GM19438 (cell line): ENCODE data around the gene ZNF462.

ENCODE experiments used
- ATAC-seq: cut with Tn5 transposase; IDR thresholded peaks from one replicate; pipeline ENCODE4 v1.9.1; 2021; ENCODE audit warnings: low read depth; ENCODE audit not compliant: unreplicated experiment

ZNF462 gene

DNA sequence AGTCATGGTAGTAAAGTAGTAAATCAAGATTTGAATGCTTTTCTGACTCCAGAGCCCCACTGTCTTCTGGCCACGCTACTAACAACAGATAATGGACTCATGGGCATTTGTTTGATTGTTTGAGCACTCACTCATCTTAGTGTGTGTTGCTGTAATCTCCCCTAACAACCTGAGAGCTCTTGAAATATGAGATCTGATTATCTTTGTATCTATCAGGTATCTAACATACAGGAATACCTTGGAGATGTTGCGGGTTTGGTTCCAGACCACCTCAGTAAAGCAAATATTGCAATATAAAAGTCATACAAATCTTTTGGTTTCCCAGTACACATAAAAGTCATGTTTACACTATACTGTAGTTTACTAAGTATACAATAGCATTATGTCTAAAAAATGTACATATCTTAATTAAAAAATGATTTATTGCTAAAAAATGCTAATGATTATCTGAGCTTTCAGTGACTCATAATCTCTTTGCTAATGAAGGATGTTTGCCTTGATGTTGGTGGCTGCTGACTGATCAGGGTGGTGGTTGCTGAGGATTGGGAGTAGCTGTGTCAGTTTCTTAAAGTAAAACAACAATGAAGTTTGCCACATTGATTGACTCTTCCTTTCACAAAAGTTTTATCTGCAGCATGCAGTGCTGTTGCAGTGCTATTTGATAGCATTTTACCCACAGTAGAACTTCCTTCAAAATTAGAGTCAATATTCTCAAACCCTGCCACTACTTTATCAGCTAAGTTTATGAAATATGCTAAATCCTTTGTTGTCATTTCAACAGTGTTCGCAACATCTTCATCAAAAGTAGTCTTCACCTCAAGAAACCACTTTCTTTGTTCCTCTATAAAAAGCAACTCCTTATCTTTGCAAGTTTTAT lies 92.2 kb downstream of the ZNF462 start:
- no peak for ATAC-seq

DNA sequence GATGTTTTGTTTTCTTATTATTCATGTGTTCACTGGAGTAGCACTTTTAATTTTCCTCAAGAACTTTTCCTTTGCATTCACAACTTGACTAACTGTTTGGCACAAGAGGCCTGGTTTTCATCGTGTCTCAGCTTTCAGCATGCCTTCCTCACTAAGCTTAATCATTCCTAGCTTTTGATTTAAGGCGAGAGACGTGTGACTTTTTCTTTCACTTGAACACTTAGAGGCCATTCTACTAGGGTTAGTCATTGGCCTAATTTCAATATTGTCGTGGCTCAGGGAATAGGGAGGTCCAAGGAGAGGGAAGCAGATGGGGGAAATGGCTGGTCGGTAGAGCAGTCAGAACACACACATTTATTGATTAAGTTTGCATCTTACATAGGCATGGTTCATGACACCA lies 94.0 kb downstream of the ZNF462 start:
- no peak for ATAC-seq

DNA sequence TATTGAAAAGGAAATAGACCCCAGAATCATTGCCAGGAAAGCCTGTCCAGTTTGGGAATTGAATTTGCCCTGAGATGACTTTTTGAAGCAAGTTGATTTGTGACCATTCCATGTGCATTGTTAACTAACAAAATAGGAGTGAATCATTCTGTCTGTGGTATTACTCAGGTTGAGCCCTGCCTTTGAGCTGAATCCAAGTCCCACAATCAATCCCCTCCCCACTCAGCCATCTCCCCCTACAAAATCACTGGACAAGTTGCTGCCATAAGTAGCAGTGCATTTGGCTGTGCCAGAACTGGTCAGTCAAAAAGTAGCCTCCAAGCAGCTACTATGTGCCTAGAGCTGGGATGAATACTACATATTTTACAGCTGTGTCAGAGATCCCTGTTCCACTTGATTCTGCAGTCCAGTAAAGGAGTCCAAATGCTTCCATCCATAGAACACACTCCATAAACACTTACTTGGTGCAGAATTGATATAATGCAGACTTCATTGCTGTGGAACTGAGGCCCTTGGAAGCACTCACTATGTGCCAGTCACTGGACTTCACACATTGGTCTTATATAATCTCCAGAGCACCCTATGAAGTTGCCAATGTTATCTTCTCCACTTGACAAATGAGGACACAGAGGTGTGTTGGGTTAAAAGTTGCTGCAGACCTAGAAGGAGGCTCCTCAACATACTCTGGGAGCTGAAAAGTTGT lies 96.1 kb downstream of the ZNF462 start:
- no peak for ATAC-seq

DNA sequence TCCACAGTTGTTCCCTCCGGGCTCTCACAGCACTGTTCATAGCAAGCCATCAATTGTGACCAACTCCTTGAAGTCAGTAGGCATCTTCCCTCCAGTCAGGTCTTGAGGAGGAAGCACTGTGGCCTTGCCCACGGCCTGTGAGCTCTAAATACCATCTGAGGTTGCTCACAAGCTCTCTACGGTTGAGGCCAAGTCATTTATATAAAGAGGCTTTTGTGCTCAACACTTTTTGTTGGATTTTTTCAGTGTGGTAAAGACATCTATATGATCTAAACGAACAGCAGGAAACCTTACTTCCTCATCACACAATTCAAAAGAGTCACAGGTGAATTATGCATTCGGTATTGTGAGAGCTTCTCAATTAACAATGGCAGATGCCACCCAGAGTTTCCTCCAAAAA lies 97.3 kb downstream of the ZNF462 start:
- ATAC-seq, result no peak

DNA sequence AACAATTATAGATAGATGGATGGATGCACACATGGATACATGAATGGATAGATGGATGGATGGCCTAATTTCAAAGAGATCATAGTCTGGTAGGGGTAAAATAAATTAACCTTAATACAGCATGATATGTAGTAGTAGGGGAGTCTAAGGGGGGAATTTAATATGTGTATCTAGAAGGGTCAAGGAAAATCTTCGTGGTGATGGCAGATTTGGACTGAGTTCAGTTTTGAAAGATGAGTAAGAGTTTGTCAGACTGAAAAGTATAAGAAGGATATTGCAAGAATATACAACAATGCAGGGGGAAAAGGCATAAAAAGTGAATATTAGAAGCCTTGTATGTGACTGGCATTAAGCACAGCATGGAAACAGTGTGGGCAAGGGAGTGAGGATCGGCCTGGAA lies 98.7 kb downstream of the ZNF462 start:
- ATAC-seq, result no peak

DNA sequence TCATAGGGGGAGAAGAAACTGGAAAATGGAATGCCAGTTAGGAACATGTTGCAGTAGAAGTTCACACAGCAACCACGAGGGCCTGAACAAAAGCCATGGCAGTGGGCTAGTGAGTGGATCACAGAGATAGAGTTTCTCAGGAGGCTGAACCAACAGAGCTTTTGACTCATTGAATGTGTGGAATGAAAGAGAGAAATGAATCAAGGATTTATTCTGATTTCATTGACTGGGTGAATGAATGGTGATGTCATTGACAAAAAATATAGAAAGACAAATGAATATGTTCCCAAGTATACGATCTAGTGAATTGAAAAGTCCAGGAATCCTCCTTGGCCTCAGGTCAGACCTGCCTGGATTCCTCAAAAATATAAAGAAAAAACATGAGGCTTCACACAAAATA lies 99.2 kb downstream of the ZNF462 start:
- ATAC-seq, result no peak

DNA sequence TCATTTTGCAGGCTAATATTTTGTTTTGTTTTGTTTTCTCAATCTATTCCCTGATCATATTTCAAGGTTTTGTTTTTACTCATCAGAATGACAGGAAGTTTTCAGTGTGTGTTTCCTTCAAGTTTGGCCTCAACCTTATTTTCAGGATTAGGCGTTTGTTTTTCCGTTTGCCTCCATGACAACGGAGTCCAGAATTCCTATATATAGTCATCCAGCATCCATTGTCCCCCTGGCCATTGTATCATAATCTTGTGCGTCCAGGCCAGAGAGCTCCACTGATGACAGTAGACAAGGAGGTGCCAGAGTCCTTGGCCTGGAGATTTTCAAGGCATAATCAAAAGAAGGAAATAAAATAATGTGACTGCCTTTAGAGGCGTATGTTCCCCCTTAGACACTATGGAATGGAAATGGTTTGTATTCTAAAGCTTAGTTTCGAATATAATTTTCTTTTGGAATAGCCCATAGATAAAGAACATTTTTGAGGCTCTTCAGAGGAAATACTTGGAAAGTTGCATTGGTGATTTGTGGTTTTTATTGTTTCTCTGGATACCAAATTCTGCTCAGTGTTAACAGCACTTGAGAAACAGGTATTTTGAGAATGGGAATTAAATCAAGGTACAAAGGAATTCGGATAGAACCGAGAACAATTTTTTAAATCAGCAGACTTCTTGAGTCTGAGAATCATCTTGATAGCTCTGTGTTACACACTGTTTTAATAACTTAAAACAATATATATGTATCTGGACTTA lies 99.8 kb downstream of the ZNF462 start:
- no peak for ATAC-seq

DNA sequence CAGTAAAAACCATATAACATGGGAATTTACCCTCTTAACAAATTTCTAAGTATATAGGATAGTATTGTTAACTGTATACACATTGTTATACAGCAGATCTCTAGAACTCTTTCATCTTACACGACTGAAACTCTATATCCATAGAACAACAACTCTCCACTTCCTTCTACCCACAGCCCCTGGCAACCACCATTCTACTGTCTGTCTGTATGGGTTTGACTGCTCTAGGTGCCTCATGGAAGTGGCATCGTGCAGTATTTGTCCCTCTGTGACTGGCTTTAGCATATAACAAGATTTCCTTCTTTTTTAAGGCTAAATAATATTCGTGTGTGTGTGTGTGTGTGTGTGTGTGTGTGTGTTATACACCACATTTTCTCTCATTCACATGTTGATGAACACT lies 100.7 kb downstream of the ZNF462 start:
- ATAC-seq, result no peak

DNA sequence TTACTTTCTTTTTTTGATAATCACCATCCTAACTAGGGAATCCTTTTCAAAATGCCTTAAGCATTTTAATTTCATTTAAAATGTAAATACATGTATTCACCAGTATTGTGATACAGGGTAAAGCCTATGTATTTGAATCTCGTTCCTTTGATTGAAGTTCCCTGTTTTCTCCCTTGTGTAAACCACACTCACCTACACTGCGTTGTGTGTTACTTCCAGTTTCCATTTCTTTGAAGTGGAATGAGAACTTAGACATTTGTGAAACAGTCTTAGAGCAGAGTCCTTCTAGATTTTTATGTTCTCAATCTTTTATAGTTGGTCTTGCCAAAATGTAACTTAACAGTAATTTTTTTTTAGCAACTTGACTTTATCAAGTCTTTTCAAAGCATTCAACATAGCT lies 101.4 kb downstream of the ZNF462 start:
- no peak for ATAC-seq

DNA sequence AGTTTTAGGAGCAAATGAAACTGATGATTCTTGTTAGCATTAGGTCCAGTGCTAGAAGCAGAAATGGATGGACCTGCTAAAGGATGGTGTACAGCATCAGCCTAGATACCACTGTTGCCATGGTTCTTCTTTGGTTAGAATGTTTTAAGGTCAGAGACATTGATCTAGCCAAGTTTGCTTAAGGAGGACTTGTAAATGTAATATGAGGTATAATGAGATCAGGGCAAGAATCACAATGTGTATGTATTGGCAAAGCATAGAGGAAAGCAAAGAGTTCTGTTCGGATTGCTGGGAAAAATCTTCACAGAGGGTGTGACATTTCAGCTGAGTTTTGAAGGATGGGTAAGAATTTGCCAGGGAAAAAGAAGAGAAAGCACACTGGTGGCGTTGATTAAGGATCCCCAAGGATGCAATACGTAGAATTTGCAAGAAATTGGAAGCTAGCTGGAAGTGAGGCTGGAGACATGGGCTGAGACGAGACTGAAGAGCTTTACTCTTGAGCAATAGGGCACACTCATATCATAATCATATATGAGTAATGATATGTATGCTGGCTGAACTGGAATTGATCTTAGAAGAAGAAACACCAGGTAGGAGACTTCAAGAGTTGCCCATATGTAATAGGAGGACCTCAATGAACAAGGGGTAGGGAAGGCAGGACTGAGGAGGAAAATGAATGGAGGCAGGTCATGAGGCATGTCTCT lies 102.0 kb downstream of the ZNF462 start:
- ATAC-seq, result no peak

DNA sequence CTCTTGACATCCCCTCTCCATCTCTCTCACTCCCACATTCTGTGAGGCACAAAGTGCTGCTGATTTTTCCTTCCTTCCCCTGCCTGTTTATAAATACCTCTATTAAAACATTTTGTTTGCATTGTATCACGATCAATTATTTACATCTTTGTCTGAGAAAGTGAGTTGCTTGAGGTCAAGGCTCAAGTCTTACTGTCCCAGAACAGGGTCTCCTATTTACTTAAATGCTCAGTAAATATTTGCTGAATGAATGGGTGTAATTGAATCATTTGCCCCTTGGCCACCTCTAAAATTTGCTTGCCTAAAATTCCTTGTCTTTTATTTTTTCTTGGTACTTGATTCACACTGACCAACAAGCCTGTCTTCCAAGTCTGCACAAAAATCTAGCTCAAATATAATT lies 103.5 kb downstream of the ZNF462 start:
- no peak for ATAC-seq

DNA sequence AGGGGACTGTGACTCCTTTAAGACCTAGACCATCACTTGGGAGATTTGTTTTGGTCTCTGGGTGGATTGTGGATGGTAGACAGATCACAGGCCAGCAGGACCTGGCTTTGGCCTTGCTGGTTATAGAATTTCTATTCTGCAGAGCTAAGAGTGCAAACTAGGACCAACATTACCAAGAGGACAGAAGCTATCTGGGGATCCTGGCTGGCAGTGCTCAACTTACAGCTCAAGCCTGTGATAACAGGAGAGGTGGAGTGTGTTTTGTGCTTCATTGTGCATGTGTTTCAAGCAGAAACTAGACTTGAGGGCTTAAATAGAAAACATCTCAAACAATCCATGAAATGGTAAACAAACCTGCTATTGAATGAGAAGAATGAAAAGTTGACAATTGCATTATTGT lies 106.7 kb downstream of the ZNF462 start:
- no peak for ATAC-seq

DNA sequence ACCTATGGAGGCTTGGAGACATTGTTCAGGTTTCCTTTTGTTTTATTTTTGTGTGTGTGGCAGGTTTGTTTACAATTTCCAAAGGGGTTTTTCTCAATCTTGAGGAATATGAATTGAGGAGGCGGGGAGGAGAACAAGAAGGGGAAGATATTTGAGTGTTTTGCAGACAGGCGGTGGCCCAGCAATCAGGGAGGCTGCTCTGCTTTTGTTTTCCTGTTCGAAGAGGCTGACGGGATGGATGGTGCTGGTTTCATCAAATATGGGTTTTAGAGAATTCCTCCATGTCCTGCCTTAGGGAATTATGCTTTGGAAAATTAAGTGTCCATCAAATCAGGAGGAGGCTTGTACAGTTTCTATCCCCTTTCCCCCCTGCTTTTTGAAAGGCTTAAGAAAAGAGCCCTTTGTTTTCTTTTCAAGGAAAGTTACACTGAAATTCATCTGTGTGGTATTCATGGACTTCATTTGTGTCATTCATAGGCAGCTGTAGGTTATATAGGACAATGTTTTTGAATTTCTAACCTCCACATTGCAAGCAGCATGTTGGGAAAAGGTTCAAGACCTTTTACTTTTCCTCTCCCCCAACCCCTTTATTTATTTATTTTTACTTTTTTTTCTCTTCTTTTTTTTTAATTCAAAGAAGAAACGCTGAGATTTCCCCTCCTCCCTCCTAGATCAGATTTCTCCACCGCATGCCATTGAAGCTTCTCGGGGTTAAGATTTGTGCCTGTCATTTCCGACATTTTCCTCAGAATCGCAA lies 107.4 kb downstream of the ZNF462 start:
- ATAC-seq, result no peak

DNA sequence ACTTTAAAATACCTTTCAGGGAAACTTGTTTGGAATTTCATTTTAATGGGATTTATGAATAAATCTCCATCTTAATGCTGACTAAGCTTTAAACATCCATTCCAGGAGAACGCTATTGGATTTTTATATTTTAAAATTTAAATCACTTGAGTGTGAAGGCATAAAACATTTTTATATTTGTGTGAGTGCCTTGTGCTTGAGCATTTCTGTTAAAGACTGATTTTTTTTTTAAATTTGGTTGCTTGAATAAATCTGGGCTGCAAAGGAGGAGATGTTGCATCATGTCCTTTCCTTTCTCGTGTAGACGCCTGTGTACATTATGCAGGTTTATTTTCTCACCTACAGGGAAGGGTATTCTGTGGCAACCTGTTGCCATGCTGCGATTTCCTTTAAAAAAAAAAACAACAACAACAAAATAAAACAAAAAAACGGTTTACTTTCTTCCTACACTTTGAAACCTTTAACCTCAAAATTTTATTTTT lies 108.1 kb downstream of the ZNF462 start:
- ATAC-seq, result no peak

DNA sequence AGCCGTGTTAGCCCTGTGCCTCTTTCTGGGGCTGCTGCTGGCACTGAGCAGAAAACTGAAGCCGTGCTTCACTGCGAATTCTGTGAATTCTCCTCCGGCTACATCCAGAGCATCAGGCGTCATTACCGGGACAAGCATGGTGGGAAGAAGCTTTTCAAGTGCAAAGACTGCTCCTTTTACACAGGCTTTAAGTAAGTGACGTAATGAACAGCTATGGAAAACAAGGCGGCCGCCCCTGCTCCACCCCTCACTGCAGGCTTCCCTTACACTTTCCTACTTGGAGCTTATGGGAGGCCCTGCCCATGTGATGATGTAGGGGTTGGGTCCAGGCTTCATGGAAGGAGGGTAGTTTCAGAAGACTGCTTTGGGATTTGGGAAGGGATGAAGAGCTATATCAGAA lies 109.1 kb downstream of the ZNF462 start:
- ATAC-seq, result no peak

DNA sequence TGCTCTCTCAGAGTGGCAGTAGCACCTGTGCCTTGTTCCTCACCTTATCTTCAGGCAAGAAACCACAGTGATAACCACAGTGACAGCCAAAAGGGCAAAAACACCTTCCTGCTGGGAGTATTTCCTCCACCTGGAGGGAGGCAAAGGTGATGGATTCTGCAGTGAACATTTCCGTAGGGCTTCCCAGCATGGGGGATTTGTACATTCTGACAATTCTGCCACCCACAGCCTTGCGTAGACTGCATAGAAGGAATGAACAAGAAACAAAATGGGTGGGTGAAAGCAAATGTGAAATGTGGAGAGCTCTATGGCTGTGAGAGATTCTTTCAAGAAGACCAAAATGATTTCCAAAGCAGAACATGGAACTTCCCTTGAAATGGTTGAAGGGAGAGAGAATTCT lies 111.4 kb downstream of the ZNF462 start:
- ATAC-seq, result no peak

DNA sequence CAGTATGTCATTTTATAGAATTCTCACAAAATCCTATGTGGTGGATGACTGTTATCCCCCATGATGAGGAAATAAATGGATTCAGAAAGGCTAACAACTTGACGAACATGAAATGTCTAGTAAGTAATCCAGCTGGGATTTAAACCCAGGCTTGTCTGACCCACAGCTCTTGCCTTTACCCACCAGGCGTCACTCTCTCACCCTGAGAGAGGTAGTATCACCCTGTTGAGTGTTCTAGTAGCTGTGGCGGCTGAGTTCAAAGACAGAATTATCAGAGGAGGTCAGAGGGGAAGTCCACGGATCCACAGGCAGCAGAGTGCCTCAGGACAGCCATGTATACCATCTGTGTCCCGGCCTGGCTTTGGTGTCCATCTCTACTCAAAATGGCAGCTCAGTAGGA lies 113.8 kb downstream of the ZNF462 start:
- ATAC-seq, result no peak

DNA sequence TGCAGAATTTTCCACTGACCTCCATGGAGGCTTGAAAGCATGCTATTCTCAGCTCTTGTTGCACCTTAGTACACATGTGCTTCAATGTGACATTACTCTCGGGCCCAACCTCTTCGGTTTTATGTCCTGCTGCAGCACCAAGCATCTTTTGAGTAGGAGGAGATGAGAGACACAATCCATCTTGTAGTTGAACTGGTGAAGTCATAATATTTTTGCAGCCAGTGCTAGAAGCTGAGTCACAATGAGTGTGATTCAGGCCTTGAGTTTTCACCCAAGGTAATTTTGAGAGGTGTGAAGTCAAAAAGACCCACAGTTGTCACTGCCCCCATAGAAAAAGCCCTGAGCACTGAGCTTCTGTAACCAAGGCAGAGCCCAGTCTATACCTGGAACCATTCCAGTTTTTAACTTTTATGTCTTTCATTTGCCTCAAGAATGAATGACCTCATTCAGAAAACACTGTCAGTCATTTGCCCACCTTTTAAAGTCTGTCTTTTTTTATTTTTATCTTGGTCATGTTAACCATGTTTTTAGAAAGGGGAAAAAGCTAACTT lies 117.7 kb downstream of the ZNF462 start:
- ATAC-seq, result no peak

DNA sequence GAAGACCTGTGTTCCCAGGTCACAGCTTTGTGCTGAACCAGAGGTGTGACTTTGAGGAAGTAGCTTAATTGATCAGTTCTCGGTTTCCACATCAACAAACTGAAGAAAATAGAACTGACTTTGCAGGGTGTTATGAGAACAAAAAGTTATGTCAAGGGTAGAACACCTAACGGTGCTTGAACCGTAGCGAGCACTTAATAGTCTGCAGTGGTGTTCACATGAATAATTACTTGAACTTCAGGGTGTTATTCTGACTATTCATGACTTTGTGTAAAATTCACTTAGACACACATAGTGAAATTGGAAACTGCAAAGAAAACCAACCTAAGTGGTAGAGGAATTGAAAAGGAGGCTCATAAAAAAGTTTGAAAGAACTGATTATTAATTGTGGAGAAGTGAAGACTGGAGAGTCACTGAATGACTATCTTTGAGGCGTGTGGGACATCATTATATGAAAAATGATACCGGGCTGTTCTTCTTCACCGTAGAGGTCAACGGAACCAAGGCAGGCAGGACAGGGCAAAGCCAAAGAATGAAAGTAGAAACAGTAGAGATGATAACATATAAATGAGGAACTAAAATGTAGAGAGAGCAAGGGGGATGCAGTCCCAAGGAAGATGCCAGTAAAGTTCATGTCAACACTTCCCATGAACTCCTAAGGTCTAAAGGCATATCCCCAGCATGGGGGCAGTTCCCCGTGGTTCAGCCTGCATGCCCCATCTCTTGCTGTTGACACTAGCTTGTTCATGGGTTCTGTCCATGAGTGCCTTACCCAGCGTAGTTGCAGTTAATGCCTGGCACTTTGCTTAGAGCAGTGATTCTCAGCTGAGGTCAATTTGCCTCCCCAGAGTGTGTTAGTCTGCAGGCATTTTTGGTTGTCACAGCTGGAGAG lies 118.7 kb downstream of the ZNF462 start:
- ATAC-seq, result peak; percentile 79
